ENCODE measurements around the gene FLT3.

The FLT3 gene

DNA sequence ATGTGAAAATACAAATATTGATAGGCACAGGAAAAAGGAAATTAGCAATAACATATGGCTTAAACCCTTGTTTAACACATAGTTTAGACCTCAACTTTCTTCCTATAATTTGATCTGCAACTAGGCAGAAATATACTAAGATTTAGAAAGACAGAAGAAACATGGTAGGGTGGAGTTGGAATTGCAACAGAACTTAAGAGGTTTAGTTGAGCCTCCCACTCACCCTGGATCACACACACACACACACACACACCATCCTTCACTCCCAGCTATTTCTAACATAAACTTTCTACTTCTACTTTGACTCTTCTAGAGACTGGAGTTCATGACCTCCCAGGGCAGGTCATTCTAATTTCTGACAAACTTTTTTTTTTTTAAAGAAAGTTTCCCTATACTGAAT, 47.4 kb downstream of the FLT3 start:
- TF ChIP-seq NFIC (IDR thresholded peaks at IDR 0.05) (no peak), CEBPB (IDR thresholded peaks at IDR 0.05) (no peak), EGR1 (IDR thresholded peaks at IDR 0.05) (no peak), FOXM1 (IDR thresholded peaks at IDR 0.05; ENCODE audit: borderline replicate concordance, low read depth) (no peak), TEAD4 (IDR thresholded peaks at IDR 0.05) (no peak), EP300 (IDR thresholded peaks at IDR 0.05; ENCODE audit: borderline replicate concordance) (no peak), YY1 (IDR thresholded peaks at IDR 0.05; ENCODE audit: low read depth) (no peak), TCF12 (IDR thresholded peaks at IDR 0.05; ENCODE audit: low read depth) (no peak), TAF1 (IDR thresholded peaks at IDR 0.05; ENCODE audit: low read depth) (no peak)
- TF ChIP-seq, protein P1, sequence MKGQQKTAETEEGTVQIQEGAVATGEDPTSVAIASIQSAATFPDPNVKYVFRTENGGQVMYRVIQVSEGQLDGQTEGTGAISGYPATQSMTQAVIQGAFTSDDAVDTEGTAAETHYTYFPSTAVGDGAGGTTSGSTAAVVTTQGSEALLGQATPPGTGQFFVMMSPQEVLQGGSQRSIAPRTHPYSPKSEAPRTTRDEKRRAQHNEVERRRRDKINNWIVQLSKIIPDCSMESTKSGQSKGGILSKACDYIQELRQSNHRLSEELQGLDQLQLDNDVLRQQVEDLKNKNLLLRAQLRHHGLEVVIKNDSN (IDR thresholded peaks at IDR 0.05): no peak
- TF ChIP-seq, protein P2, sequence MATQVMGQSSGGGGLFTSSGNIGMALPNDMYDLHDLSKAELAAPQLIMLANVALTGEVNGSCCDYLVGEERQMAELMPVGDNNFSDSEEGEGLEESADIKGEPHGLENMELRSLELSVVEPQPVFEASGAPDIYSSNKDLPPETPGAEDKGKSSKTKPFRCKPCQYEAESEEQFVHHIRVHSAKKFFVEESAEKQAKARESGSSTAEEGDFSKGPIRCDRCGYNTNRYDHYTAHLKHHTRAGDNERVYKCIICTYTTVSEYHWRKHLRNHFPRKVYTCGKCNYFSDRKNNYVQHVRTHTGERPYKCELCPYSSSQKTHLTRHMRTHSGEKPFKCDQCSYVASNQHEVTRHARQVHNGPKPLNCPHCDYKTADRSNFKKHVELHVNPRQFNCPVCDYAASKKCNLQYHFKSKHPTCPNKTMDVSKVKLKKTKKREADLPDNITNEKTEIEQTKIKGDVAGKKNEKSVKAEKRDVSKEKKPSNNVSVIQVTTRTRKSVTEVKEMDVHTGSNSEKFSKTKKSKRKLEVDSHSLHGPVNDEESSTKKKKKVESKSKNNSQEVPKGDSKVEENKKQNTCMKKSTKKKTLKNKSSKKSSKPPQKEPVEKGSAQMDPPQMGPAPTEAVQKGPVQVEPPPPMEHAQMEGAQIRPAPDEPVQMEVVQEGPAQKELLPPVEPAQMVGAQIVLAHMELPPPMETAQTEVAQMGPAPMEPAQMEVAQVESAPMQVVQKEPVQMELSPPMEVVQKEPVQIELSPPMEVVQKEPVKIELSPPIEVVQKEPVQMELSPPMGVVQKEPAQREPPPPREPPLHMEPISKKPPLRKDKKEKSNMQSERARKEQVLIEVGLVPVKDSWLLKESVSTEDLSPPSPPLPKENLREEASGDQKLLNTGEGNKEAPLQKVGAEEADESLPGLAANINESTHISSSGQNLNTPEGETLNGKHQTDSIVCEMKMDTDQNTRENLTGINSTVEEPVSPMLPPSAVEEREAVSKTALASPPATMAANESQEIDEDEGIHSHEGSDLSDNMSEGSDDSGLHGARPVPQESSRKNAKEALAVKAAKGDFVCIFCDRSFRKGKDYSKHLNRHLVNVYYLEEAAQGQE (IDR thresholded peaks at IDR 0.05; ENCODE audit: low read depth): no peak

DNA sequence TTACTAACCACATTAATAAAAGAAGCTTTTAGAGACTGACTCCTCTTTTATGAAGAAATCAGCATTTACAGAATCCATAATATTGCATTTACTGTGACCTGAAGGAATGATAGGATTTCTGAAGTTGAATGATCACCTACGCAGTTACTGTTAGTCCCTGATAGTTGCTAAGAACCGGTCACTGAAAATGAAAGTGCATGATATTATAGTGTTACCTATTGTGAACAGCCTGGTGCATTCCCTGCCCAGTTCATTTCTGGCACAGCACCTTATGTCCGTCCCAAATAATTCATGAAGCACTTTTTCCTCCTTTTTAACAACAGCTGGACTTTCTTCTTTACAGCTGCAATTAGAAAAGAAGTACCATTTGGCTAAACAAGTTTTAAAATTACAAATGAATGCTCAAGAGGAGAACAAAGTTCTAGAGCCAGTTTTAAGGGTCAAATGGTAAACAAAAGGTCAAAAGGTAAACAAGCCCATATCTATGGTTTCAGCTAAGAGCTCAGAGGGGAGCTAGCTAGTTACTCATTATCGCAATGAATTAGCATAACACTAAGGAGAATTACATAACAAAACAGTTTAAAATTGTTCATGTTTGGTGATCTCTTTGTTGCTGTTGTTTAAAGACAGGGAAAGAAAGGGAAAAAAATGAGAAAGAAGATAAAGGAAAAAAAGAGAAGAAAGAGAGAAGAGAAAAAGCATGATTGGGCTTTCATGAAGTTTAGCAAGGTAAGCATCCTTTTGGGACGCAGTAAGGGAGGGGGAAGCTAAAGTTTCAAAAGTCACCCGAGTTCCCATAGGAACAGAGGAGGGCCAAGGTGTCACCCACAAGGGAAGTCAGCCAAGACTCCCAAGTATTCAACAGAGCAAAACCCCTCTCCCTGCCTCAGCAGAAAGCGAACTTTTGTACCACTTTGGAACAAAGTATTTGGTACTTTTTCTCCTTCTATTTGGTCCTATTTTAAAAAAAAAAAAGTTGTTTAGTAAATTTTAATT, 50.2 kb downstream of the FLT3 start:
- TF ChIP-seq, protein P3, sequence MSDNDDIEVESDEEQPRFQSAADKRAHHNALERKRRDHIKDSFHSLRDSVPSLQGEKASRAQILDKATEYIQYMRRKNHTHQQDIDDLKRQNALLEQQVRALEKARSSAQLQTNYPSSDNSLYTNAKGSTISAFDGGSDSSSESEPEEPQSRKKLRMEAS (IDR thresholded peaks at IDR 0.05): no peak
- TF ChIP-seq RAD21 (IDR thresholded peaks at IDR 0.05; ENCODE audit: low read depth): no peak
- TF ChIP-seq FOXM1 (IDR thresholded peaks at IDR 0.05; ENCODE audit: borderline replicate concordance, low read depth): no peak
- no peak for TF ChIP-seq CEBPB (IDR thresholded peaks at IDR 0.05)

DNA sequence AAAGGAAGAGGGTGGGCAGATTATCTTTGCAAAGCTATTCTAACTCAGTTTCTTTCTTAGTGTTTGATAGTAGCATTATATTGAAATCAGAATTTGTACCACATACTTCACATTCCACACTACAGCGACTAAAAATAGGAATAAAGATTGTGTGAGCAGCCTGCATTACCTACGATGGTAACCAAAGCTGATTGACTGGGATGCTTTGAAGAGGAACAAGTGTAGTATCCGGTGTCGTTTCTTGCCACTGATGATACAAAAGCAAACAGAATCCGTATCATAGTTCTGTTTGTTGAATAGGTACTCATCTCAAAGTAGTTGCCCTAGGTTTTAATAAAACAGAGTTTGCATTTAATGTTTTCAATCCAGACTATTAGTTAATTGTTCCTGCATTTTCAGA, 51.2 kb downstream of the FLT3 start:
- TF ChIP-seq NFIC (IDR thresholded peaks at IDR 0.05): no peak
- TF ChIP-seq YY1 (IDR thresholded peaks at IDR 0.05; ENCODE audit: low read depth): no peak
- TF ChIP-seq, protein P1 (IDR thresholded peaks at IDR 0.05): no peak
- no peak for TF ChIP-seq TCF12 (IDR thresholded peaks at IDR 0.05; ENCODE audit: low read depth)
- TF ChIP-seq, protein P2 (IDR thresholded peaks at IDR 0.05; ENCODE audit: low read depth): no peak
- no peak for TF ChIP-seq FOXM1 (IDR thresholded peaks at IDR 0.05; ENCODE audit: borderline replicate concordance, low read depth)
- TF ChIP-seq EP300 (IDR thresholded peaks at IDR 0.05; ENCODE audit: borderline replicate concordance): no peak
- no peak for TF ChIP-seq CREB1 (IDR thresholded peaks at IDR 0.05; ENCODE audit: low read depth)
- TF ChIP-seq TEAD4 (IDR thresholded peaks at IDR 0.05): no peak
- TF ChIP-seq RAD21 (IDR thresholded peaks at IDR 0.05; ENCODE audit: low read depth): no peak
- no peak for TF ChIP-seq CEBPB (IDR thresholded peaks at IDR 0.05)
- no peak for TF ChIP-seq EGR1 (IDR thresholded peaks at IDR 0.05)
- TF ChIP-seq ZBTB7A (IDR thresholded peaks at IDR 0.05; ENCODE audit: low read depth): no peak
- TF ChIP-seq, protein P3 (IDR thresholded peaks at IDR 0.05): no peak
- no peak for TF ChIP-seq TAF1 (IDR thresholded peaks at IDR 0.05; ENCODE audit: low read depth)

DNA sequence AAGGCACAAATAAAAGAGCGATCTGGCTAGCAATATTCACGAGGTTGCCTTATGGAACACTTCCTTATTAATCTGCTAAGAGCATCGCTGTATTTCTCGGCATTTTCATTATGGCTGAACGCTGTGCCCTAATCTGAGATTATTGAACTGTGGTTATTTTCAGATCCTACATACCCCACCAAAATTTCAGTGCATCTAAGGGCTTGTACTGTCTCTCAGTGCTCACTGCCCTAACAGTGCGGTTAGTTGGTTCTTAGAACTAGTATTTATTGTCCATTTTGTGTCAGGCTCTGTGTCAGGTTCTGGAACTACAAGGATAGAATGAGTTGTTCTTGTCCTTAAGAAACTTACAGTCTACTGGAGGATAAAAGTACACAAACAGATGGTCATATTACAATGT, 51.6 kb downstream of the FLT3 start:
- TF ChIP-seq FOXM1 (IDR thresholded peaks at IDR 0.05; ENCODE audit: borderline replicate concordance, low read depth) (no peak), RAD21 (IDR thresholded peaks at IDR 0.05; ENCODE audit: low read depth) (no peak), CREB1 (IDR thresholded peaks at IDR 0.05; ENCODE audit: low read depth) (no peak), NFIC (IDR thresholded peaks at IDR 0.05) (no peak), ZBTB7A (IDR thresholded peaks at IDR 0.05; ENCODE audit: low read depth) (no peak), TCF12 (IDR thresholded peaks at IDR 0.05; ENCODE audit: low read depth) (no peak), YY1 (IDR thresholded peaks at IDR 0.05; ENCODE audit: low read depth) (no peak)
- TF ChIP-seq, protein P1 (IDR thresholded peaks at IDR 0.05): no peak

DNA sequence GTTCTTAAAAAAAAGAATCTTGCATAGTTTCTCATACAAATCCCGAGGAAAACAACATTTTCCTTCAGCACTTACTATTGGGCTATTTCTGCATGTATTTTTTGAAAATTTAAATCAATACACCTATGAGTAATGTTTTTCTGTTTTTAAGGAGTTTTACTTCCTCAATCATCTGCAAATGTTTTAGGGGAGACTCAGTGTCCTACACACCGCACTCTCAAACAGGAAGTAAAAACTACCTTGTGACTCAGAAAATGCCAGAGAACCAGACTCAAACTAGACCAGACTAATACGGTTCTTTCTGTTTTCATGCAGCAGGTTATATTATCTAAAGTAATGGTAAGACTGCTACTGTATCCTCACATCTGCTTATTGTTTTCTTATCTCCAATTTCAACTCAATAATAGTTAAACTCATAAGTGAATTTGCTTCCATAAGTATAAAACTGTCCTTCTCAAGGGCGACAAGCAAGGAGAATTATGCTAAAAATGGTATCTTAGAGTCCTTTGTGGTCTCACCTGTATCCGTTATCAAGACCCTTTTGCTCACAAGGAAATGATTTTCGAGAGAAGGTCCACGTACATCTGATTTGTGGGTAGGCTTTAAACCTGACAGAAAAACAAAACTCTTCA, 52.5 kb downstream of the FLT3 start:
- TF ChIP-seq, protein P3 (IDR thresholded peaks at IDR 0.05): no peak
- TF ChIP-seq, protein P2 (IDR thresholded peaks at IDR 0.05; ENCODE audit: low read depth): no peak
- no peak for TF ChIP-seq YY1 (IDR thresholded peaks at IDR 0.05; ENCODE audit: low read depth)
- TF ChIP-seq TAF1 (IDR thresholded peaks at IDR 0.05; ENCODE audit: low read depth): no peak
- TF ChIP-seq, protein P1 (IDR thresholded peaks at IDR 0.05): no peak
- TF ChIP-seq CEBPB (IDR thresholded peaks at IDR 0.05): no peak
- TF ChIP-seq EP300 (IDR thresholded peaks at IDR 0.05; ENCODE audit: borderline replicate concordance): no peak
- TF ChIP-seq RAD21 (IDR thresholded peaks at IDR 0.05; ENCODE audit: low read depth): no peak

Data from Ishikawa (cell line).